Stomach (tissue), 4 donors: Measurements from ENCODE around the gene POC1B.

Experiments used
- EP300 ChIP-seq: sonication (generic); formaldehyde crosslinking; IDR thresholded peaks from one replicate; pipeline ENCODE4 v1.6.1; 2017; ENCODE audit warnings: antibody characterized with exemption
- POLR2A ChIP-seq, 4 donors: fragments of 450-650 bp; IDR thresholded peaks; one replicate each; pipeline ENCODE4 v1.6.1; 2016; ENCODE audit warnings: antibody characterized with exemption in 4 of 4, control low read depth in 2 of 4, mild to moderate bottlenecking in 1 of 4, moderate library complexity in 1 of 4
- POLR2AphosphoS5 ChIP-seq, 3 donors: sonication (generic); formaldehyde crosslinking; IDR thresholded peaks; one replicate each; pipeline ENCODE4 v1.6.1; 2016; ENCODE audit warnings: antibody characterized with exemption in 3 of 3
- TF ChIP-seq, protein P1 (sequence below), 7 experiments: fragments of 450-650 bp in 4 of 7; fragments of 200-600 bp in 3 of 7; sonication (generic) in 3 of 7; IDR thresholded peaks; one replicate each; pipeline ENCODE4 v1.5.1; 2016 to 2019; ENCODE audit warnings: antibody characterized with exemption in 7 of 7, control low read depth in 2 of 7, mild to moderate bottlenecking in 1 of 7

DNA sequence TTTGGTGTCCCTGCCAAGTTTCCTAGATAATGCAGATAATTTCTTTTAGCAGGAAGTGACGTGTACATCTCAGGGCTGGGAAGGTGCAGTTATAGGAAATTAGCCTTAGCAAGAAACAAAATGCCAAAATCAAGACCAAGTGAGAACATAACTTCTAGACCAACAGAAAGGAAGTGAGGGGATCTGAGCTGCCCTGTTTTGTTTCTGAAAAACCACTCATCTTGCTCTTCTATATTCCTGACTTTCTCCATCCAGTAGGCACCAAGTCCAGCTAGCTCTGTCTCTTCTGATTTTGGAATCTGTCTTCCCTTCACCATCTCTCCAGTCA is 149.7 kb downstream of the POC1B start:
- TF ChIP-seq POLR2AphosphoS5 (IDR thresholded peaks at IDR 0.05) (no peak), POLR2A (IDR thresholded peaks at IDR 0.05) (no peak), EP300 (no peak)
- TF ChIP-seq, protein P1, sequence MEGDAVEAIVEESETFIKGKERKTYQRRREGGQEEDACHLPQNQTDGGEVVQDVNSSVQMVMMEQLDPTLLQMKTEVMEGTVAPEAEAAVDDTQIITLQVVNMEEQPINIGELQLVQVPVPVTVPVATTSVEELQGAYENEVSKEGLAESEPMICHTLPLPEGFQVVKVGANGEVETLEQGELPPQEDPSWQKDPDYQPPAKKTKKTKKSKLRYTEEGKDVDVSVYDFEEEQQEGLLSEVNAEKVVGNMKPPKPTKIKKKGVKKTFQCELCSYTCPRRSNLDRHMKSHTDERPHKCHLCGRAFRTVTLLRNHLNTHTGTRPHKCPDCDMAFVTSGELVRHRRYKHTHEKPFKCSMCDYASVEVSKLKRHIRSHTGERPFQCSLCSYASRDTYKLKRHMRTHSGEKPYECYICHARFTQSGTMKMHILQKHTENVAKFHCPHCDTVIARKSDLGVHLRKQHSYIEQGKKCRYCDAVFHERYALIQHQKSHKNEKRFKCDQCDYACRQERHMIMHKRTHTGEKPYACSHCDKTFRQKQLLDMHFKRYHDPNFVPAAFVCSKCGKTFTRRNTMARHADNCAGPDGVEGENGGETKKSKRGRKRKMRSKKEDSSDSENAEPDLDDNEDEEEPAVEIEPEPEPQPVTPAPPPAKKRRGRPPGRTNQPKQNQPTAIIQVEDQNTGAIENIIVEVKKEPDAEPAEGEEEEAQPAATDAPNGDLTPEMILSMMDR (IDR thresholded peaks at IDR 0.05), result no peak
